IPS DF 19.7 (cell line): Measurements from ENCODE around the gene FIBCD1.
"Not testable (repeated sequence)": the region's sequence is repeated elsewhere in the genome, so short reads cannot be mapped to it uniquely, and the experiment has no call there.

Experiments used
- DNase-seq: peaks from one replicate; pipeline ENCODE4 v3.0.0-alpha.2; 2013; ENCODE audit warnings: low read depth, low spot score

Gene FIBCD1

GRCh38 chr9:130973686-130974281 lies 34.7 kb upstream of the FIBCD1 start:
- DNase-seq: no peak

- no peak for DNase-seq
These were observed 34.1 kb upstream of the FIBCD1 start for GRCh38 chr9:130972957-130973685.

- no peak for DNase-seq
These were observed 33.4 kb upstream of the FIBCD1 start for GRCh38 chr9:130972277-130972956.

GRCh38 chr9:130971294-130971849 lies 32.3 kb upstream of the FIBCD1 start:
- no peak for DNase-seq

GRCh38 chr9:130970855-130971254 lies 31.8 kb upstream of the FIBCD1 start:
- DNase-seq: no peak

GRCh38 chr9:130970052-130970451 lies 31.0 kb upstream of the FIBCD1 start:
- DNase-seq: no peak

GRCh38 chr9:130965680-130966079 lies 26.6 kb upstream of the FIBCD1 start:
- DNase-seq: no peak

- DNase-seq: no peak
These were observed 24.9 kb upstream of the FIBCD1 start for GRCh38 chr9:130963916-130964315.

- no peak for DNase-seq
These were observed 24.4 kb upstream of the FIBCD1 start for GRCh38 chr9:130963337-130963908.

GRCh38 chr9:130962418-130963316 lies 23.6 kb upstream of the FIBCD1 start:
- DNase-seq: no peak

GRCh38 chr9:130961511-130962300 lies 22.7 kb upstream of the FIBCD1 start:
- no peak for DNase-seq

GRCh38 chr9:130960522-130961378 lies 21.7 kb upstream of the FIBCD1 start:
- no peak for DNase-seq

GRCh38 chr9:130959809-130960334 lies 20.8 kb upstream of the FIBCD1 start:
- no peak for DNase-seq

- DNase-seq: not testable (repeated sequence)
These were observed 19.5 kb upstream of the FIBCD1 start for GRCh38 chr9:130958564-130958963.

GRCh38 chr9:130957451-130958203 lies 18.6 kb upstream of the FIBCD1 start:
- DNase-seq: no peak

GRCh38 chr9:130956636-130957450 lies 17.8 kb upstream of the FIBCD1 start:
- DNase-seq: no peak

GRCh38 chr9:130955947-130956621 lies 17.0 kb upstream of the FIBCD1 start:
- no peak for DNase-seq
